GM12801 (cell line): ENCODE measurements around the gene KLHL26.

Source experiments
- TF ChIP-seq, protein P1 (sequence below): IDR thresholded peaks from one replicate; pipeline ENCODE4 v1.5.1; 2011; ENCODE audit warnings: control low read depth; ENCODE audit not compliant: insufficient read length; ENCODE audit errors: extremely low read depth

The KLHL26 gene

DNA sequence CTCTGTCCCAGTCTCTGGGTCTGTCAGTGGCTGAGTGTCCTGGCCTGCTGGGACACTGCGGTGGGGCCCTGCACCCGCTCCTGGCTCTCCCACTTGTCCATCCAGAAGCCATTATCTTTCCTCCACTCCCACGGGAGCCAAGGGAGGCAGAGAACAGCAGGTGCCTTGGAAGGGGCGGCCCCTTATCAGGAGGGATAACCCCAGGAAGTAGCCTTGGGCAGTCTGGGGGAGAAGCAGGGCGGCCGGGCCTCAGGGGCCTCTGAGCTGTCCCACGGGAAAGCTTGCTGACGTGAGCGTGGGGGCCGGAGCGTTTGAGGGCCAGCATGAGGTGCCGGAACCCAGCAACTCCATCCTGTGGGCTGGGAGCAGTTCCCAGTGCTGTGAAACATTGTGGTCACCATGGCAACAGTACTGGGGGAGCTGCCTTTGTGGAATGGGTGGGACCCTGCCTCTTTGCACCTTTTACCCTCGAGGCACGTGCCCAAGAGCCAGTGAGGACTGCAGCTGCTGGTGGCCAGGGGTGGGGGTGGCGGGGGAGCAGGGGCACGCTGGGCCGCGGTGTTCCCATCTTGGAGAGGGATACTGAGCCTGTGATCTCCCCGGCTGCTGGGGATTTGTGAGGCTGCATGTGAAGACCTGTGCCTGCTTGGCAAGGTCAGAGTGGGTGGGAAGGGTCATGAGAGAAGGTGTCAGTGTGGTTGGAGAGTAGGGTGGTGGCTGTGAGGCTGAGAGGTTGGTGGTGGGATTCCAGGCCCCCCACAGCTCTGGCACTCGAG lies 20.9 kb downstream of the KLHL26 start:
- TF ChIP-seq, protein P1, sequence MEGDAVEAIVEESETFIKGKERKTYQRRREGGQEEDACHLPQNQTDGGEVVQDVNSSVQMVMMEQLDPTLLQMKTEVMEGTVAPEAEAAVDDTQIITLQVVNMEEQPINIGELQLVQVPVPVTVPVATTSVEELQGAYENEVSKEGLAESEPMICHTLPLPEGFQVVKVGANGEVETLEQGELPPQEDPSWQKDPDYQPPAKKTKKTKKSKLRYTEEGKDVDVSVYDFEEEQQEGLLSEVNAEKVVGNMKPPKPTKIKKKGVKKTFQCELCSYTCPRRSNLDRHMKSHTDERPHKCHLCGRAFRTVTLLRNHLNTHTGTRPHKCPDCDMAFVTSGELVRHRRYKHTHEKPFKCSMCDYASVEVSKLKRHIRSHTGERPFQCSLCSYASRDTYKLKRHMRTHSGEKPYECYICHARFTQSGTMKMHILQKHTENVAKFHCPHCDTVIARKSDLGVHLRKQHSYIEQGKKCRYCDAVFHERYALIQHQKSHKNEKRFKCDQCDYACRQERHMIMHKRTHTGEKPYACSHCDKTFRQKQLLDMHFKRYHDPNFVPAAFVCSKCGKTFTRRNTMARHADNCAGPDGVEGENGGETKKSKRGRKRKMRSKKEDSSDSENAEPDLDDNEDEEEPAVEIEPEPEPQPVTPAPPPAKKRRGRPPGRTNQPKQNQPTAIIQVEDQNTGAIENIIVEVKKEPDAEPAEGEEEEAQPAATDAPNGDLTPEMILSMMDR = no peak

DNA sequence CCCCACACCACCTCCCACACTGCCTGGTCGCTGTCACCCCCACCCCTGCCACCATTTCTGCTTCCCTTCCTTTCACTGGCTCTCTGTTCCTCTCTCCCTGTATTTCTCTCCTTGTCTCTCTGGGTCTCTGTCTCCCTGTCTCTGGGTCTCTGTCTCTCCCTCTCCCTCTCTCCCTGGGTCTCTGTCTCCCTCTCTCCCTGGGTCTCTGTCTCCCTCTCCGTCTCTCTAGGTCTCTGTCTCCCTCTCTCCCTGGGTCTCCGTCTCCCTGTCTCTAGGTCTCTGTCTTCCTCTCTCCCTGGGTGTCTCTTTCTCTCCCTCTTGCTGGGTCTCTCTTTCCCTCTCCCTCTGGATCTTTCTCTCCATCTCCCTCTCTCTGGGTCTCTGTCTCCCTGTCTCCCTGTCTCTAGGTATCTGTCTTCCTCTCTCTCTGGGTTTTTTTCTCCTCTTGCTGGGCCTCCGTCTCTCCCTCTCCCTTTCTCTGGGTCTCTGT lies 21.6 kb downstream of the KLHL26 start:
- TF ChIP-seq, protein P1 = no peak

DNA sequence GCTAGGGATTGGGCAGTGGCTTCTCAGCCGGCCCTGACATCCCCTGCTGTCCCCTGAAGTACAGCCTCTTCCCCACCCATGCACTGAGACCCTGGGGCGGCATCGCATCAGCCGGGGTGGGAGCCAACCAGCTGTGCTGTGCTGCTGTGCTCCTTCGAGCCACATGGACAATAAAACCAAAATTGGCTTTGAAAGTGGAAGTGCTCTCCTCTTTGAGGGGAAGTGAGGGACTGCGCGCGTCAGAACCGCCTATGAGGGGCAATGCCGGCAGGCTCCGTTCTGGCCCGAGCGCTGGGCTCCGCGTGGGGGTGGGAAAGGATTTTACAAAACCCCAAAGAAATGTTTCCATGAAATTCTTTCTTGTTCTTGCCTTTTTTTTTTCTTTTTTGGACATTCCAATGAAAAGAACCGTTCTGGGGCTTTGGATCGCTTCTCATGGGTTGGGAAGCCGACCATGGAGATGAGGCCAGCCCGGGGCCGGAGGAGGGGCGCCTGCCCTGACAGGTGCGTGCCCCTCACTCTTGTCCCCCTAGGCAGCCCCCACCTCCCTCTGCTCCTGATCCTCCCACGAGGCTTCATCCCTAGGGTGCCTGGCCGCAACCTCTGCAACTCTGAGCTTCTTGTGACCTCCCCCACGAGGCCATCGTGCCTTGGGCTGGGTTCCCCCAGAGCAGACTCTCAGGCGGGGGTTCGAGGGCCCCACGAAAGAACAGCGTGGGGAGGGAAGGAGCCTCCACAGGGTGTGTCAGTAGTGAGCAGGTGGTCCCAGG lies 22.6 kb downstream of the KLHL26 start:
- TF ChIP-seq, protein P1 = no peak

DNA sequence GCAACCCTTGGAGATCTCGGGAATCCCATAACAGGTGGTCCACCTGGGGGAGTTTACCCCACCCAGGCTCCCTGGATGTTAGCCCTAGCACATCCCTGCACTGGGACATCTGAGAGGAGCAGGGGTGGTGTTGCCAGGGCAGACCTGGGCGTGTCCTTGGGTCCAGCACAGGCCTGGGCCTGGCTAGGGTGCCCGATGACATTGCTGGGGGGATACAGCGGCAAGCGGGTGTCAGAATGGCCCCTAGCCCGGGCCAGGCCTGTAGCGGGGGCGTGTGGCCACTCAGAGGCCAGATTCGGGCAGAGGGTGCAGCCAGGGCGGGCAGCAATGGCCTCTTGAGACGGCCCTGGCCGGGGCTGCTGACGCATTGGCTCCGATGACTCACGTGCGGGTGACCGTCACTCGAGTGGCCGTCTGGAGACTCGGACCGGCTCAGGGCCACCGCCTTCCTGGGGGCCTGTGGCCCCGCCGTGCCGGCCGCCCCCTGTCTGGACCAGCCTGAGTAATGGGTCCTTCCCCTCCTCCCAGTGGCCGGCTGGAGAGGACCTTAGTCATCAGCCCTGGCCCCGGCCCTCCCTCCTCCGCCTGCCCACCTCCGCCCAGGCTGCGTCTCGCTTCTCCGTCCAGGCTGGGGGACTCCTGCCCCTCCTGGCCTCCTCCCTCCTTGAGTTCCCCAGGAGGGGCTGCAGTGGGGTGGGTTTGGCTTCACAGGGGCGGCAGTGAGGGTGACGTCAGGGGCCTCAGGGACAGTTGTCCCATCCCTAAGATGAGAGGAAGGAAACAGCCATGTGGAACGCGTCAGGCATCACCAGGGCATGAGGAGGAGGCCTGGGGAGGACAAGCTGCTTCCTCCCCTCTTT lies 23.5 kb downstream of the KLHL26 start:
- TF ChIP-seq, protein P1 = no peak

DNA sequence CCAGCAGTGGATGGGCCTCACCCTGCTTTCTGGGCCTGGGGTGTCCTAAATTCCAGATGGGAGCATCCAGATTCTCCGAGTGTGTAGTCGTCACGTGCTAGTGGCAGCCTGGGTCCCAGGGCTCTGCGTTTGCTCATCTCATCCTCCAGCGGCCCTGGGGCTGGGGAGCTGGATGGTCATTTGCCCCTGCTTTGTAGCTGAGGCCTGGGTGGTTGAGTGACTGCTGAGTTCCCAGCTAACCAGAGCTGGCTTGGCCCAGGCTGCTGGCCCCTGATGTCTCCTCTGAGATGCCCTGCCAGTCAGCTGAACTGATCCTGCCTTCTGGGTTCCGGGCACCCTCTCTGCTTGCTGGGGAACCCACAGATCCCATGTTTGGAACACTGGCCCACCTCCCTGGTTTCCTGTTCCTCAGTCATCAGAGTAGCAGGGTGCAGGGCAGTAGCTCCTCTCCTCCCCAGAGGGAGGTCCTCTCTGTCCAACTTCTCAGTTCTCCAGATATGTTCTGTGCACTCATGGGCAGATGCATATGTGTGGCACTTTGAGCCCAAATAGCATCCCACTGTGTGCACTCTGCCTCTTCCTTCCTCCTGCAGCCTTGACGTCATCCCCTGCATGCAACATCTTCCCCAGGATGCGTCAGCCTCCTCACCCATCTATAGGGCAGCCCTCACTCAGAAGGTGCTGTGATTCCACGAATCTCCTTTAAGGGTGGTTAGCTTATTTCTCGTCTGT lies 24.3 kb downstream of the KLHL26 start:
- TF ChIP-seq, protein P1 = no peak

DNA sequence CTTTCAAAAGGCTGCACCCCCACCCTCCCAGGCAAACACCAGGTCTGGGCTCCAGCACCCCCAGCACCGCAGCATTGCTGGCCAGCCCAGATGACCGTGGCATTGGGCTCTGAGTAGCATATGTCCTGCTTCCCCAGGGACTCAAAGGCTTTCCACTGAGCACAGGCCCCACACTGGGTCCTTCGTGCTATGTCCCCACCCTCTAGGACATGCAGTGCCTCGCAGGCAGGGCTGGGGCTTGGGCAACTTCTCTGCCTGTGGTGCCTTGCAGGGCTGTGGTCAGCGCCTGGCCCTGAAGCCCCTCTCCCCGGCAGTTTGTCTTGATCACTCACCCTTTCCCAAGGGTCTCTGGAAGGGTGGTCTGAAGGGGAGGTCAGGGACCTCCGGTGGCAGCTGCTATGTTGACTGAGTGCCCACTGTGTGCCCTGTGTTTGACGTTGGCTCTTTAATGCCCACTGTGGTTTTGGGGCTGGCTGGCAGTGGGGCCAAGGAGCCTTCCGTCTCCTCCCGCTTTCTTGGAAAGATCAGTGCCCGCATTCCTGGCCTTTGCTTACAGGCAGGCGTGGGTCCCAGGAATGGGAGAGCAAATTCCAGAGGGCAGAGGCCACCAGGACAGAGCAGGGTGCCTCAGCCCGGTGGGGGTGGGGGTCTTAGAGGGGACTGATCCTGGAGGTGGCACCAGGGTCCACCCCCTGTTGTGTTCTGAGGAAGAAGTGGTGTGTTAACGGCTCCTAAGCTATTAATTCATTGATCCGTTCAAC lies 26.3 kb downstream of the KLHL26 start:
- TF ChIP-seq, protein P1 = no peak
